Measurements from ENCODE around the gene EFNA3.

EFNA3 gene

GRCh38 chr1:155121249-155121648 is 42.6 kb downstream of the EFNA3 start:
- peaks cover 2% of the 10 kb centered on the region for H3K4me1 Mint-ChIP-seq
- ATAC-seq, result no peak
- H3K4me3 Mint-ChIP-seq, result no peak overlapping the region
- H3K27ac Mint-ChIP-seq, result no peak overlapping the region
- no peaks in the 10 kb centered on the region for H3K36me3 Mint-ChIP-seq (ENCODE audit: low read depth)
- no peak for DNase-seq
- H3K27me3 Mint-ChIP-seq, result peaks cover 3% of the 10 kb centered on the region
- H3K9me3 Mint-ChIP-seq, result no peaks in the 10 kb centered on the region

GRCh38 chr1:155122308-155122707 is 43.7 kb downstream of the EFNA3 start:
- DNase-seq (no peak), ATAC-seq (no peak)
- no peaks in the 10 kb centered on the region for H3K9me3 Mint-ChIP-seq
- peaks cover 11% of the 10 kb centered on the region for H3K27me3 Mint-ChIP-seq
- H3K4me1 Mint-ChIP-seq, result peaks cover 8% of the 10 kb centered on the region
- no peak overlapping the region for H3K27ac Mint-ChIP-seq
- H3K4me3 Mint-ChIP-seq, result no peak overlapping the region
- no peaks in the 10 kb centered on the region for H3K36me3 Mint-ChIP-seq (ENCODE audit: low read depth)

GRCh38 chr1:155123801-155124200 is 45.2 kb downstream of the EFNA3 start:
- DNase-seq, result no peak
- peaks cover 19% of the 10 kb centered on the region for H3K27me3 Mint-ChIP-seq
- H3K4me3 Mint-ChIP-seq, result no peak overlapping the region
- H3K9me3 Mint-ChIP-seq, result no peaks in the 10 kb centered on the region
- no peak for ATAC-seq
- H3K27ac Mint-ChIP-seq, result no peak overlapping the region
- peaks cover 19% of the 10 kb centered on the region for H3K4me1 Mint-ChIP-seq
- H3K36me3 Mint-ChIP-seq (ENCODE audit: low read depth), result no peaks in the 10 kb centered on the region

GRCh38 chr1:155124503-155125463 is 46.1 kb downstream of the EFNA3 start:
- no peak overlapping the region for H3K4me3 Mint-ChIP-seq
- no peaks in the 10 kb centered on the region for H3K36me3 Mint-ChIP-seq (ENCODE audit: low read depth)
- H3K27me3 Mint-ChIP-seq, result peaks cover 19% of the 10 kb centered on the region
- no peak for DNase-seq
- H3K27ac Mint-ChIP-seq, result no peak overlapping the region
- no peaks in the 10 kb centered on the region for H3K9me3 Mint-ChIP-seq
- H3K4me1 Mint-ChIP-seq, result peaks cover 29% of the 10 kb centered on the region
- no peak for ATAC-seq

- no peak for ATAC-seq
- no peak overlapping the region for H3K4me3 Mint-ChIP-seq
- H3K36me3 Mint-ChIP-seq (ENCODE audit: low read depth), result no peaks in the 10 kb centered on the region
- DNase-seq, result no peak
- peaks cover 29% of the 10 kb centered on the region for H3K4me1 Mint-ChIP-seq
- H3K9me3 Mint-ChIP-seq, result no peaks in the 10 kb centered on the region
- H3K27me3 Mint-ChIP-seq, result peaks cover 19% of the 10 kb centered on the region
- no peak overlapping the region for H3K27ac Mint-ChIP-seq
Measured at GRCh38 chr1:155125511-155125945, 46.9 kb downstream of the EFNA3 start.

- no peak overlapping the region for H3K27ac Mint-ChIP-seq
- ATAC-seq, result no peak
- H3K9me3 Mint-ChIP-seq, result no peaks in the 10 kb centered on the region
- no peak for DNase-seq
- peaks cover 19% of the 10 kb centered on the region for H3K27me3 Mint-ChIP-seq
- H3K36me3 Mint-ChIP-seq (ENCODE audit: low read depth), result no peaks in the 10 kb centered on the region
- peaks cover 29% of the 10 kb centered on the region for H3K4me1 Mint-ChIP-seq
- H3K4me3 Mint-ChIP-seq, result no peak overlapping the region
Measured at GRCh38 chr1:155125946-155126555, 47.4 kb downstream of the EFNA3 start.

GRCh38 chr1:155126556-155127104 is 48.0 kb downstream of the EFNA3 start:
- peak overlapping the region; percentile 71 for H3K4me3 Mint-ChIP-seq
- H3K27ac Mint-ChIP-seq, result no peak overlapping the region
- no peaks in the 10 kb centered on the region for H3K36me3 Mint-ChIP-seq (ENCODE audit: low read depth)
- peaks cover 19% of the 10 kb centered on the region for H3K27me3 Mint-ChIP-seq
- H3K9me3 Mint-ChIP-seq, result no peaks in the 10 kb centered on the region
- H3K4me1 Mint-ChIP-seq, result peaks cover 29% of the 10 kb centered on the region
- DNase-seq (no peak), ATAC-seq (peak; percentile 42)

GRCh38 chr1:155127105-155127966 is 48.7 kb downstream of the EFNA3 start, which contains the start of gene EFNA1:
TSS of gene EFNA1 (plus strand) at chr1:155127876. CDS start at chr1:155127978, 102 bp downstream.
- Mint-ChIP-seq H3K9me3 (no peaks in the 10 kb centered on the region), H3K27ac (peak within 1 kb of the TSS; percentile 43), H3K4me3 (peak within 1 kb of the TSS; percentile 73), H3K4me1 (peaks cover 29% of the 10 kb centered on the region), H3K36me3 (ENCODE audit: low read depth) (no peaks in the 10 kb centered on the region), H3K27me3 (peaks cover 19% of the 10 kb centered on the region)
- DNase-seq (peak; percentile 38), ATAC-seq (peak; percentile 50)

GRCh38 chr1:155127967-155128754 is 49.5 kb downstream of the EFNA3 start:
- no peak for DNase-seq
- H3K27me3 Mint-ChIP-seq, result peaks cover 19% of the 10 kb centered on the region
- H3K36me3 Mint-ChIP-seq (ENCODE audit: low read depth), result no peaks in the 10 kb centered on the region
- peak overlapping the region; percentile 43 for H3K27ac Mint-ChIP-seq
- H3K4me1 Mint-ChIP-seq, result peaks cover 29% of the 10 kb centered on the region
- ATAC-seq, result no peak
- H3K4me3 Mint-ChIP-seq, result peak overlapping the region; percentile 73
- no peaks in the 10 kb centered on the region for H3K9me3 Mint-ChIP-seq

- Mint-ChIP-seq H3K36me3 (ENCODE audit: low read depth) (no peaks in the 10 kb centered on the region), H3K27ac (peak overlapping the region; percentile 43)
Measured at GRCh38 chr1:155128755-155129473, 50.3 kb downstream of the EFNA3 start.

GRCh38 chr1:155130272-155131006 is 51.8 kb downstream of the EFNA3 start:
- Mint-ChIP-seq H3K9me3 (no peaks in the 10 kb centered on the region), H3K27me3 (peaks cover 19% of the 10 kb centered on the region), H3K4me1 (peaks cover 39% of the 10 kb centered on the region), H3K27ac (no peak overlapping the region), H3K36me3 (ENCODE audit: low read depth) (no peaks in the 10 kb centered on the region), H3K4me3 (no peak overlapping the region)
- ATAC-seq (no peak), DNase-seq (no peak)

More at GRCh38 chr1:155128755-155129473, 50.3 kb downstream of the EFNA3 start:
- Mint-ChIP-seq H3K9me3 (no peaks in the 10 kb centered on the region), H3K4me3 (peak overlapping the region; percentile 73), H3K27me3 (peaks cover 19% of the 10 kb centered on the region), H3K4me1 (peaks cover 29% of the 10 kb centered on the region)
- DNase-seq, result no peak
- ATAC-seq, result no peak

- Mint-ChIP-seq H3K27me3 (peaks cover 15% of the 10 kb centered on the region), H3K4me1 (peaks cover 40% of the 10 kb centered on the region), H3K36me3 (ENCODE audit: low read depth) (no peaks in the 10 kb centered on the region), H3K4me3 (no peak overlapping the region), H3K27ac (no peak overlapping the region), H3K9me3 (no peaks in the 10 kb centered on the region)
- DNase-seq, result no peak
- no peak for ATAC-seq
Measured at GRCh38 chr1:155131285-155131684, 52.6 kb downstream of the EFNA3 start.

All from activated naive CD8-positive, alpha-beta T cell treated with anti-CD3 and anti-CD28 coated beads, Interleukin-2, amount 50 U/mL, for 24 hours (primary cell).